Measurements from ENCODE around the gene C20orf204. TPM values are rescaled to one million over a fixed set of nuclear protein-coding genes. Genes with fewer than 3 reads are reported as not detected.
A peak's percentile ranks its signal among the peaks of the same experiment; 100 is the strongest.

Gene C20orf204
- total and polyA plus RNA-seq, 9 of the 15 experiments (the other 6 are each of a cell fraction or from before 2014, with no cell fraction given): 0.11 to 1.1 (median 0.36) TPM; not detected in 2

- TF ChIP-seq PHF20 (IDR thresholded peaks at IDR 0.05; ENCODE audit: partially characterized antibody): peak; percentile 85
- peak; percentile 94 for TF ChIP-seq ZNF175 (CRISPR knock-in tag; IDR thresholded peaks at IDR 0.05; ENCODE audit: low read depth)
- no peak for TF ChIP-seq THAP7 (CRISPR knock-in tag; IDR thresholded peaks at IDR 0.05)
- peak; percentile 34; the same call in 1 of the 2 replicates for TF ChIP-seq CLOCK (CRISPR knock-in tag; IDR thresholded peaks at IDR 0.05; ENCODE audit: borderline replicate concordance)
- no peak for TF ChIP-seq ZNF124 (CRISPR knock-in tag; IDR thresholded peaks at IDR 0.05)
- TF ChIP-seq GABPA (tag; conservative IDR thresholded peaks at IDR 0.05; ENCODE audit: low read depth): peak; percentile 73
- no peak for TF ChIP-seq GATA2 (CRISPR knock-in tag; IDR thresholded peaks at IDR 0.05)
- TF ChIP-seq ZNF644 (tag; IDR thresholded peaks at IDR 0.05; ENCODE audit: low read depth): peak; percentile 99
- TF ChIP-seq, protein P1, sequence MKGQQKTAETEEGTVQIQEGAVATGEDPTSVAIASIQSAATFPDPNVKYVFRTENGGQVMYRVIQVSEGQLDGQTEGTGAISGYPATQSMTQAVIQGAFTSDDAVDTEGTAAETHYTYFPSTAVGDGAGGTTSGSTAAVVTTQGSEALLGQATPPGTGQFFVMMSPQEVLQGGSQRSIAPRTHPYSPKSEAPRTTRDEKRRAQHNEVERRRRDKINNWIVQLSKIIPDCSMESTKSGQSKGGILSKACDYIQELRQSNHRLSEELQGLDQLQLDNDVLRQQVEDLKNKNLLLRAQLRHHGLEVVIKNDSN (CRISPR knock-in tag; IDR thresholded peaks at IDR 0.05): peak; percentile 66
- peak; percentile 56; the same call in 1 of the 2 replicates for TF ChIP-seq ELF4 (CRISPR knock-in tag; IDR thresholded peaks at IDR 0.05)
- peak; percentile 43 to 79; a peak in 1 of 4 replicates for TF ChIP-seq TBL1XR1 (IDR thresholded peaks at IDR 0.05; ENCODE audit: low read length in 2 of 2)
- TF ChIP-seq ZNF445 (CRISPR knock-in tag; IDR thresholded peaks at IDR 0.05; ENCODE audit: low read depth): 0 out of 2 replicates have a peak, but pooled peaks have one; percentile 17
- TF ChIP-seq, protein P2, sequence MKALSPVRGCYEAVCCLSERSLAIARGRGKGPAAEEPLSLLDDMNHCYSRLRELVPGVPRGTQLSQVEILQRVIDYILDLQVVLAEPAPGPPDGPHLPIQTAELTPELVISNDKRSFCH (CRISPR knock-in tag; IDR thresholded peaks at IDR 0.05): no peak
- TF ChIP-seq, protein P2 (tag; IDR thresholded peaks at IDR 0.05): peak; percentile 91
- peak; percentile 98 for TF ChIP-seq ZNF197 (CRISPR knock-in tag; IDR thresholded peaks at IDR 0.05; ENCODE audit: low read depth)
- 0 out of 2 replicates have a peak, but pooled peaks have one; percentile 2 for TF ChIP-seq HSF4 (CRISPR knock-in tag; IDR thresholded peaks at IDR 0.05; ENCODE audit: borderline replicate concordance)
- peak in 1 of 2 experiments; percentile 90; a peak in 2 of 4 replicates for TF ChIP-seq MNT (conservative IDR thresholded peaks at IDR 0.05)
- peak; percentile 81 for TF ChIP-seq ZBTB17 (CRISPR knock-in tag; IDR thresholded peaks at IDR 0.05)
- TF ChIP-seq SIN3A (IDR thresholded peaks at IDR 0.05; ENCODE audit: borderline replicate concordance in 2 of 2, control insufficient read depth in 1 of 2, low read depth in 2 of 2, low read length in 2 of 2): peak in 1 of 2 experiments; percentile 68; a peak in 2 of 4 replicates
Measured at GRCh38 chr20:64062596-64063388, 26.8 kb downstream of the C20orf204 start, which contains the start of gene TCEA2 (continued).
